NCI-H2196 treated with DMSO at 0.1 percent for 48 hours (cell line): ENCODE measurements around the gene SLIT1.
"Not testable (repeated sequence)": the region's sequence is repeated elsewhere in the genome, so short reads cannot be mapped to it uniquely, and the experiment has no call there.

Source experiments
- DNase-seq: peaks from one replicate; lab custom pipeline; 2025; ENCODE audit not compliant: unreplicated experiment; lab: John Stamatoyannopoulos, UW

Gene SLIT1

DNA sequence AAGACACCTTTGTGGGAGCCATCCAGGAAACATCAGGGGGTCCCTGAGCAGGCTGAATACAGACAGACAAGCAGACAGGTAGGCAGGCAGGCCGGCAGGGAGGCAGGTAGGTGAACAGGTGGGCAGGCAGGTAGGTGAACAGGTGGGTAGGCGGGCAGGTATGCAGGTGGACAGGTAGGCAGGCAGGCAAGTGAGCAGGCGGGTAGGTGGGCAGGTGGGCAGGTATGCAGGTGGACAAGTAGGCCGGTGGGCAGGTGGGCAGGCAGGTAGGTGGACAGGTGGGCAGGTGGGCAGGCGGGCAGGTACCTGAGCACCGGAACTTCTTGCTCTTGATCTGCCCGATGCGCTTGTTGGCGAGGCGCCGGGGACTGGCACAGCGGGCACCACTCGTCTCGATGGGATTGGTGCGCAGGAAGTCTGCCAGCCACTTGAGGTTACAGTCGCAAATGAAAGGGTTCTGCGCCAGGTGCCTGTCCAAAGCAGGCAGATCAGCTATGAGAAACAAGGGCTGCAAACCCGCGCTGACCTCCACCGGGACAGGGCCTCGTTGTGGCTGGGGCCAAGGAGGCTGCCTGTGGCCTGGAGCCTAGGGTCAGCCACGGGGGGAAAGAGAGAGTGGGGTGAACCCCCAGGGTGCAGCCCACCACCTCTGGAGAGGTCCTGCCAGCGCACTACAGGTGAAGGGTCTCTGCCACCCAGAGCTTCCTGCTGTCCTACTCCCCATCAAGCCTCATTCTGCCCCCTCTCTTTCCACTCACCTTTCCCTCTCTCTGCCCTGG lies 136.9 kb downstream of the SLIT1 start:
- peak; percentile 11 for DNase-seq

- DNase-seq = no peak
These were observed 138.0 kb downstream of the SLIT1 start for GRCh38 chr10:97047788-97048187.

DNA sequence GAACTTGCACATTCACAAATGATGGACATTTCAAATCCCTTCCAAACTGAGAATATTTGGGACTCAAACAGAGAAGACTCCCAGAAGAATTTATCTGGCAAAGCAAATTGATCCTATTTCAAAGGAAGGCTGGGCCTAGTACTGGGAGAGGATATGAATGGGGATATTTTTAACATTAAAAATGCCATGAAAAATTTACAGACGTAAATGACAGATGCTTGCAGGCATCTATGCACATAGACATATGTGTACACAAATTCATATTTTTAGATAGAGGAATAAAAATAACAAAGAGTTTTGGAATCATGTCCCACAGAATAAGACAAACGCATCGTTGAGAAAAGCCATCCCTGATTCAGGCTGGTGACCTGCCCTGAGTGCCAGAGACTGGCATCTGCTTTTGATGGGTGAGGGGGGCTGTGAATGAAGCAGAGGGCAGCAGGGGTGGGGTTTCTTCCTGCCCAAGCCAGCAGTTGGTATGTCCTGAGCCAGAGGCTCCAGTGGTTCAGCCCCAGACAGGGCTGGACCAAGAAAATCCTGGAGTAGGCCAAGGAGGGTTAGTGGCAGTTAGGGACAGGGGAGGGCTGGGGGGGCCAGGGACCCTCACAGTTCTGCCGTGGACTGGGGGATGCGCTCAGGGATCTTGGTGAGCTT lies 138.5 kb downstream of the SLIT1 start:
- no peak for DNase-seq

GRCh38 chr10:97046456-97047082 lies 139.2 kb downstream of the SLIT1 start:
- DNase-seq = no peak

DNA sequence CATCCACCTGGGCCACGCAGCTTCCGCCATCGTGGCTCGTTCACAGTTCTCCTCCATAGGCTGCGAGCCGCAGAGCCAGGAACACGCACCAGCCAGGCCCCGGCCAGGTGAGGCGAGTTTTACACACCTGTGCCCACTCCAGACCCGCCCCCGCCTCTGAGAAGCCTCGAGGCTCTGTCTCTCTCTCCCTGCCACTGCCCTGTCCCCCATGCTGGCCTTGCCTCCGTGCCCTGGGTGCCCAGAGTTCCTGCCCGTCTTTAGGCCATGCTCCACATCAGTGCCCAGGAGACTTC lies 142.2 kb downstream of the SLIT1 start:
- no peak for DNase-seq

- no peak for DNase-seq
These were observed 142.8 kb downstream of the SLIT1 start for GRCh38 chr10:97042716-97043562.

DNA sequence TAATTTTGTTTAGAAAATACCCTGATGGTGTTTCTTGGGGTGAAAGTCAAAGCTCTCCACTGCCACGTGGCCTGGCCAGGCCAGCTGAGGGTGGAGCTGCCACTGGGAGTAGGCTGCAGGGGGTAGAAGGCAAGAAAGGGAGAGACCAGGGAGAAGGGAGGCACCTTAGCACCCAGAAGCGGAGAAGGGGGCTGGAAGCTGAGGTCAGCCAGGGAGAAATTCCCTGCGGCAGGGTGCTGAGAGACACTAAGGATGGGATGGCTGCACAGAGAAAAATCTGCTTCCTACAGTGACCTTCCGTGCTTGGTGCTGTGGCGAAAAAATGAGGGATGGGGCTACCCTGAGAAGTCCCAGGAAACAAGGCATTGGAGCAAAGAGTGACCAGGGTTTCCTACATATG lies 143.7 kb downstream of the SLIT1 start:
- no peak for DNase-seq

GRCh38 chr10:97040706-97041105 lies 145.1 kb downstream of the SLIT1 start:
- no peak for DNase-seq

DNA sequence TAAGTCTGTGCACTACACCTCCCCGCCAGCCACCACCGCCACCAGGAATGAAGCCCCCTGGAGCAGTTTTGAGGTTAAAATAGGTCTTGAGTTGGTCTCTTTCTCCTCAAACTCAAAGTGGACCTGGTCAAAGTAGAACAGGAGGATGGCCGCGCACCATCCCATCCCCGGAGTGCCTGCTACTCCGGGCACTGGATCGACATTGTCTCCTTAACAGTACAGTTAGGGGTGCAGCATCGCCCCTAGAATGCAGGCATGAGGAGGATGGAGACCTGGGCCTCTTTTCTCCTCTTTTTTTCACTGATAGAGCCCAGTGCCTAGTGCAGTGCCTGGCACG lies 145.5 kb downstream of the SLIT1 start:
- DNase-seq = no peak

GRCh38 chr10:97039538-97040247 lies 146.1 kb downstream of the SLIT1 start:
- no peak for DNase-seq

GRCh38 chr10:97038688-97039087 lies 147.1 kb downstream of the SLIT1 start:
- no peak for DNase-seq

- peak; percentile 53 for DNase-seq
These were observed 148.1 kb downstream of the SLIT1 start for GRCh38 chr10:97037365-97038361.

GRCh38 chr10:97034958-97035769 lies 150.6 kb downstream of the SLIT1 start:
- no peak for DNase-seq

DNA sequence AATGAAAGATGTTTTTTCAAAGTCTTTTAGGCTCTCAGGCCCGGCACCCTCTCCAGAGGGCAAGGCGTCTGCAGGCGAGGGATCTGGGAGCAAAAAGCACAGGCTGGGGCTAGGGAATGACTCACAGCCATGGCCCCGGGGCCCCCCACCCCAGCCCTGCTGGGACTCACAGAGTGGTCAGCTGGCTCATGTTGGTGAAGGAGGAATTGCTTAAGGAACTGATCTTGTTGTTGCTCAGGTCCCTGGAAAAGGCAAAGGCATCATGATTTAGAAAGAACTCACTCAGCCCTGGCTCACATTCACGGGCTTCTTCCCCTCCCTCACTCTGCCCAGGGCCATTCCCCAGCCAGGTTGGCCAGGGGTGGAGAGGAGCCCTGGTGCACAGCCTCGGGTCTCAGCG lies 151.5 kb downstream of the SLIT1 start:
- no peak for DNase-seq

DNA sequence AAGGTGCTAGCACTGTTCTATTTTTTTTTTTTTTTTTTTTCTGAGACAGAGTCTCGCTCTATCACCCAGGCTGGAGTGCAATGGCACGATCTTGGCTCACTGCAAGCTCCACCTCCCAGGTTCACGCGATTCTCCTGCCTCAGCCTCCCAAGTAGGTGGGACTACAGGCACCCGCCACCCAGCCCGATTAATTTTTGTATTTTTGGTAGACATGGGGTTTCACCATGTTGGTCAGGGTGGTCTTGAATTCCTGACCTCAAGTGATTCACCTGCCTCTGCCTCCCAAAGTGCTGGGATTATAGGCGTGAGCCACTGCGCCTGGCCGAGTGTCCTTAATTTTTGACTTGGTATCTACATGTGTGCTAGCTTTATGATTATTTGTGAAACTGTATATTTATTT lies 151.9 kb downstream of the SLIT1 start:
- DNase-seq = not testable (repeated sequence)

- DNase-seq = no peak
These were observed 153.1 kb downstream of the SLIT1 start for GRCh38 chr10:97032624-97033023.

- no peak for DNase-seq
These were observed 154.3 kb downstream of the SLIT1 start for GRCh38 chr10:97031459-97031858.

DNA sequence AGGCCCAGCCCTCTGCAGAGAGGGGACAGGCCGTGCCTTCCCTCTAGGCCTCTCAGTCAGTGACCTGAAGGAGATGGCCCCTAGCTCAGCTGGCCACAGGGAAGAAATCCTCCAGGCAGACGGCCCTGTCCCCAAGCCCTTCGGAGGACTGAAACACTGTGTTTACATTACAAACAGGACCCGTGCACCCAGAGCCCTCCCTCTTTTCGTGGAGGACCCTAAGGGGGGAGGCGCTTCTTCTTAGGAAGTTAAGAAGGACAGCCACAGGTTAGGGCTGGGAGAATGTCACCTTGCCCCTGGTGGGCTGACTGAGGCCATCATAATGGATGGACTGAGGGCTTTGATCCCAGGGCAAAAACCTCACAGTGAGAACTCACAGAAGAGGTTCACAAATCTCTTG lies 154.9 kb downstream of the SLIT1 start:
- DNase-seq = no peak

DNA sequence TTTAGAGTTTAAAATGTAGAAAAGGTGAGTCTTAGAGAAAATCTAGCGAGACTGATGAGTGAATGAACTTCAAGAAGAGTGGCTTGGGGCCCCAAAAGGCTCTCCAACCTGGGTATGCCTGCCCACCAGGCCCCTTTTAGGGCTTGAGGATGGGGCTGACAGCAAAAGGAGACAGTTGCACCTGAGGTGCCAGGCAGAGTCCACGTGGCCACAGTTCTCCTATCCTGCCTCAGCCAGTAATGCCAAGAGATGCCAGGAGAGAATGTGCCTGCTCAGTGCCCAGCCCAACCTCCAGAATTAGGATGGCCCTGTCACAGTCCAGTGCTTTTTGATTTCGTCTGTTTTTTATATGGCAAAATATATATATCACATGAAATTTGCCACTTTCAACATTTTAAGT lies 156.5 kb downstream of the SLIT1 start:
- no peak for DNase-seq
